Lung microvascular endothelial cell (primary cell): Measurements from ENCODE around the gene MUC5AC. TPM values are rescaled to one million over a fixed set of nuclear protein-coding genes. Genes with fewer than 3 reads are reported as not detected.
"Not testable (repeated sequence)": the region's sequence is repeated elsewhere in the genome, so short reads cannot be mapped to it uniquely, and the experiment has no call there.

ENCODE experiments used
- DNase-seq, 2 donors: peaks; one replicate each; pipeline versions ENCODE4 v3.0.0 to v3.0.0-alpha.2; 2010; ENCODE audit warnings: low read depth in 2 of 2
- total RNA-seq: library from RNA; depleted of rRNA; stranded (reverse); fragments of >200 nt; gene quantifications from 2 replicates; pipeline ENCODE4 v1.2.1, GENCODE V29; 2014

Gene MUC5AC
- total RNA-seq, 1 donor from 2014 or later = not detected

GRCh38 chr11:1234771-1235305 is 77.1 kb downstream of the MUC5AC start:
- no peak for DNase-seq

- no peak for DNase-seq
Measured at GRCh38 chr11:1235306-1235900, 77.7 kb downstream of the MUC5AC start.

GRCh38 chr11:1235901-1236315 is 78.2 kb downstream of the MUC5AC start:
- DNase-seq = no peak

- DNase-seq = no peak
Measured at GRCh38 chr11:1236316-1237127, 78.8 kb downstream of the MUC5AC start.

- no peak for DNase-seq
Measured at GRCh38 chr11:1237128-1237580, 79.4 kb downstream of the MUC5AC start.

- no peak for DNase-seq
Measured at GRCh38 chr11:1237851-1238250, 80.1 kb downstream of the MUC5AC start.

- no peak for DNase-seq
Measured at GRCh38 chr11:1238767-1239595, 81.2 kb downstream of the MUC5AC start.

GRCh38 chr11:1239596-1240205 is 81.9 kb downstream of the MUC5AC start:
- no peak for DNase-seq

GRCh38 chr11:1240771-1241170 is 83.0 kb downstream of the MUC5AC start:
- DNase-seq = no peak

GRCh38 chr11:1241706-1242105 is 84.0 kb downstream of the MUC5AC start:
- DNase-seq = no peak

GRCh38 chr11:1242289-1242688 is 84.5 kb downstream of the MUC5AC start:
- no peak for DNase-seq

- not testable (repeated sequence) for DNase-seq
Measured at GRCh38 chr11:1242751-1243150, 85.0 kb downstream of the MUC5AC start.

- not testable (repeated sequence) for DNase-seq
Measured at GRCh38 chr11:1243521-1243920, 85.8 kb downstream of the MUC5AC start.

- not testable (repeated sequence) for DNase-seq
Measured at GRCh38 chr11:1244557-1244956, 86.8 kb downstream of the MUC5AC start.

- DNase-seq = not testable (repeated sequence)
Measured at GRCh38 chr11:1245717-1246116, 88.0 kb downstream of the MUC5AC start.

- DNase-seq = not testable (repeated sequence)
Measured at GRCh38 chr11:1246301-1246700, 88.5 kb downstream of the MUC5AC start.

GRCh38 chr11:1247026-1247425 is 89.3 kb downstream of the MUC5AC start:
- DNase-seq = not testable (repeated sequence)

- DNase-seq = not testable (repeated sequence)
Measured at GRCh38 chr11:1248951-1249350, 91.2 kb downstream of the MUC5AC start.

GRCh38 chr11:1250411-1250810 is 92.7 kb downstream of the MUC5AC start:
- DNase-seq = not testable (repeated sequence)
